ACC112 (cell line): Measurements from ENCODE around the gene HEBP2.
A peak's percentile ranks its signal among the peaks of the same experiment; 100 is the strongest.

Experiments
- H2AFZ ChIP-seq: fragments of 200-600 bp; sonication (generic); one replicate; pipeline ENCODE4 v1.6.0; 2017; ENCODE audit warnings: antibody characterized with exemption, low read length; ENCODE audit not compliant: unreplicated experiment
- H3K27ac ChIP-seq: fragments of 200-600 bp; sonication (generic); 2 replicates; pipeline ENCODE4 v1.5.1; 2014; ENCODE audit warnings: low read depth, mild to moderate bottlenecking, antibody characterized with exemption, low read length, moderate library complexity
- H3K27me3 ChIP-seq: fragments of 200-600 bp; sonication (generic); 2 replicates; pipeline ENCODE4 v1.6.1; 2014; ENCODE audit warnings: mild to moderate bottlenecking, antibody characterized with exemption, low read length, moderate library complexity, mixed read lengths; ENCODE audit not compliant: insufficient read depth
- H3K36me3 ChIP-seq: fragments of 200-600 bp; sonication (generic); 2 replicates; pipeline ENCODE4 v1.6.1; 2016; ENCODE audit warnings: mild to moderate bottlenecking, antibody characterized with exemption, low read length, moderate library complexity, mixed read lengths; ENCODE audit not compliant: insufficient read depth
- H3K4me1 ChIP-seq: fragments of 200-600 bp; sonication (generic); one replicate; pipeline ENCODE4 v1.6.1; 2016; ENCODE audit warnings: low read length, mixed read lengths; ENCODE audit not compliant: insufficient read depth, unreplicated experiment, control insufficient read depth
- H3K4me3 ChIP-seq: fragments of 200-600 bp; sonication (generic); 2 replicates; pipeline ENCODE4 v1.5.1; 2014; ENCODE audit warnings: mild to moderate bottlenecking, low read depth, low read length
- H3K79me2 ChIP-seq: fragments of 200-600 bp; sonication (generic); one replicate; pipeline ENCODE4 v1.6.0; 2016; ENCODE audit warnings: low read length; ENCODE audit not compliant: control insufficient read depth, unreplicated experiment, insufficient read depth

Gene HEBP2

GRCh38 chr6:138434925-138435324, 30.9 kb downstream of the HEBP2 start:
- H3K4me1 ChIP-seq: no peaks in the 10 kb centered on the region
- no peak overlapping the region for H3K27ac ChIP-seq
- no peaks in the 10 kb centered on the region; the same call in 1 of the 2 replicates for H3K36me3 ChIP-seq
- H3K4me3 ChIP-seq: no peak overlapping the region
- no peak overlapping the region for H2AFZ ChIP-seq
- H3K27me3 ChIP-seq: no peaks in the 10 kb centered on the region
- H3K79me2 ChIP-seq: no peaks in the 10 kb centered on the region

GRCh38 chr6:138439546-138439945, 35.5 kb downstream of the HEBP2 start:
- no peaks in the 10 kb centered on the region for H3K4me1 ChIP-seq
- H3K27ac ChIP-seq: no peak overlapping the region
- no peaks in the 10 kb centered on the region for H3K79me2 ChIP-seq
- no peaks in the 10 kb centered on the region for H3K27me3 ChIP-seq
- no peak overlapping the region for H3K4me3 ChIP-seq
- no peak overlapping the region for H2AFZ ChIP-seq
- H3K36me3 ChIP-seq: peaks cover 7% of the 10 kb centered on the region

- no peaks in the 10 kb centered on the region for H3K27me3 ChIP-seq
- H3K4me1 ChIP-seq: no peaks in the 10 kb centered on the region
- H3K4me3 ChIP-seq: no peak overlapping the region
- H3K36me3 ChIP-seq: peaks cover 7% of the 10 kb centered on the region
- H3K27ac ChIP-seq: no peak overlapping the region
- H3K79me2 ChIP-seq: no peaks in the 10 kb centered on the region
- H2AFZ ChIP-seq: no peak overlapping the region
Measured at GRCh38 chr6:138440296-138440695, 36.3 kb downstream of the HEBP2 start.

- no peaks in the 10 kb centered on the region for H3K27me3 ChIP-seq
- H3K79me2 ChIP-seq: no peaks in the 10 kb centered on the region
- H3K4me3 ChIP-seq: no peak overlapping the region
- no peaks in the 10 kb centered on the region for H3K4me1 ChIP-seq
- no peak overlapping the region for H2AFZ ChIP-seq
- no peak overlapping the region for H3K27ac ChIP-seq
- peaks cover 7% of the 10 kb centered on the region for H3K36me3 ChIP-seq
Measured at GRCh38 chr6:138440758-138441357, 36.8 kb downstream of the HEBP2 start.

GRCh38 chr6:138441965-138442364, 37.9 kb downstream of the HEBP2 start:
- Histone ChIP-seq H3K36me3 (peaks cover 7% of the 10 kb centered on the region), H3K4me1 (no peaks in the 10 kb centered on the region), H2AFZ (no peak overlapping the region), H3K79me2 (no peaks in the 10 kb centered on the region), H3K27ac (no peak overlapping the region), H3K4me3 (no peak overlapping the region), H3K27me3 (no peaks in the 10 kb centered on the region)

GRCh38 chr6:138442663-138443062, 38.6 kb downstream of the HEBP2 start:
- H3K79me2 ChIP-seq: no peaks in the 10 kb centered on the region
- no peaks in the 10 kb centered on the region for H3K4me1 ChIP-seq
- no peak overlapping the region for H3K27ac ChIP-seq
- H3K36me3 ChIP-seq: peaks cover 7% of the 10 kb centered on the region
- no peak overlapping the region for H3K4me3 ChIP-seq
- no peak overlapping the region for H2AFZ ChIP-seq
- H3K27me3 ChIP-seq: no peaks in the 10 kb centered on the region

- Histone ChIP-seq H3K36me3 (peaks cover 7% of the 10 kb centered on the region), H3K27ac (no peak overlapping the region), H3K4me1 (no peaks in the 10 kb centered on the region), H3K4me3 (no peak overlapping the region), H2AFZ (no peak overlapping the region), H3K27me3 (no peaks in the 10 kb centered on the region), H3K79me2 (no peaks in the 10 kb centered on the region)
Measured at GRCh38 chr6:138443979-138444378, 40.0 kb downstream of the HEBP2 start.

GRCh38 chr6:138446821-138447220, 42.8 kb downstream of the HEBP2 start:
- Histone ChIP-seq H2AFZ (no peak overlapping the region), H3K4me3 (no peak overlapping the region), H3K27me3 (no peaks in the 10 kb centered on the region), H3K36me3 (peaks cover 5% of the 10 kb centered on the region), H3K4me1 (no peaks in the 10 kb centered on the region), H3K27ac (no peak overlapping the region), H3K79me2 (no peaks in the 10 kb centered on the region)

GRCh38 chr6:138450445-138450844, 46.4 kb downstream of the HEBP2 start:
- Histone ChIP-seq H3K4me3 (no peak overlapping the region), H3K27ac (no peak overlapping the region), H3K36me3 (no peaks in the 10 kb centered on the region; the same call in 1 of the 2 replicates)

GRCh38 chr6:138451043-138451442, 47.0 kb downstream of the HEBP2 start:
- Histone ChIP-seq H3K27me3 (no peaks in the 10 kb centered on the region), H3K4me1 (peaks cover 15% of the 10 kb centered on the region), H3K36me3 (no peaks in the 10 kb centered on the region; the same call in 1 of the 2 replicates), H3K79me2 (no peaks in the 10 kb centered on the region), H3K4me3 (no peak overlapping the region), H2AFZ (no peak overlapping the region), H3K27ac (no peak overlapping the region)

More at GRCh38 chr6:138450445-138450844, 46.4 kb downstream of the HEBP2 start:
- no peak overlapping the region for H2AFZ ChIP-seq
- H3K4me1 ChIP-seq: peaks cover 9% of the 10 kb centered on the region
- H3K79me2 ChIP-seq: no peaks in the 10 kb centered on the region
- no peaks in the 10 kb centered on the region for H3K27me3 ChIP-seq

- Histone ChIP-seq H3K27ac (peak overlapping the region; percentile 48), H3K4me3 (peak overlapping the region; percentile 4; the same call in 1 of the 2 replicates), H2AFZ (no peak overlapping the region), H3K36me3 (no peaks in the 10 kb centered on the region), H3K4me1 (peaks cover 20% of the 10 kb centered on the region), H3K79me2 (no peaks in the 10 kb centered on the region), H3K27me3 (no peaks in the 10 kb centered on the region)
Measured at GRCh38 chr6:138454981-138455706, 51.1 kb downstream of the HEBP2 start.
